Islet of Langerhans (tissue), 1 donor: Measurements from ENCODE around the gene CD82.

Experiments
- FAIRE-seq: peaks from one replicate; lab custom pipeline; 2011; peaks lifted over from hg19 to GRCh38; lab: Jason Lieb, UNC

CD82 gene, protein sequence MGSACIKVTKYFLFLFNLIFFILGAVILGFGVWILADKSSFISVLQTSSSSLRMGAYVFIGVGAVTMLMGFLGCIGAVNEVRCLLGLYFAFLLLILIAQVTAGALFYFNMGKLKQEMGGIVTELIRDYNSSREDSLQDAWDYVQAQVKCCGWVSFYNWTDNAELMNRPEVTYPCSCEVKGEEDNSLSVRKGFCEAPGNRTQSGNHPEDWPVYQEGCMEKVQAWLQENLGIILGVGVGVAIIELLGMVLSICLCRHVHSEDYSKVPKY

DNA sequence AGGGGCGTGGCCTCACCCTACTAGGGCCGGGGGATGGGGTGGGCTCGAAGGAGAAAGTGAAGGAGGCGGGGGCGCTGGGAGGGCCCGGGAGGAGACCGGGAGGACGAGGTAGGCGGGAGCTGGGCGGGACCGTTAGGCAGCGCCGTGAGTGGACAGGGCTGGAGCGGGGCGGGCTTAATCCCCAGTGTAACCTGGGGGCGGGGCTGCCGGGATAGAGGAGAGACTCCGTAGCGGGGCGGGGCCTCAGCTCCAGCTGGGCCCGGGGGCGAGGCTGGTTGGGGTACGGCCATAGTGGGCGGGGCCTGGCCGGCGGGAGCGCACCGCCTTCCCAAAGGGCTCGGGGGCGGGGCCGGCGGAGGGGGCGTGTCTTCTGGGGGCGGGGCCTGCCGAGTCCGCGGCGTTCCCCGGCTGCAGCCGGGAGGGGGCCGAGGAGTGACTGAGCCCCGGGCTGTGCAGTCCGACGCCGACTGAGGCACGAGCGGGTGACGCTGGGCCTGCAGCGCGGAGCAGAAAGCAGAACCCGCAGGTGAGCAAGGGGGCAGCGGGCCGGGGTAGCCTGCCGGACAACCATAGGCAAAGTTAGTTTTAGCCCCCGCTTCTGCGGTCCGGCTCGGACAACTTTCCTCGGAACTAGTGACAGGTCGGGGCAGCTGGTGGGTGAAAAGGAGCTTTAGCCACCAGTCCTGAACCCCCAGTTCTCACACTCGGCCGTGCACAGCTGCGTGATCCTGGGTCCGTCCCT is at the start of gene CD82:
TSS of gene CD82 (plus strand) at position 453 of the 742 bp plus-strand sequence. CDS start 29,000 bp downstream, outside the sequence.
- no peak for FAIRE-seq

DNA sequence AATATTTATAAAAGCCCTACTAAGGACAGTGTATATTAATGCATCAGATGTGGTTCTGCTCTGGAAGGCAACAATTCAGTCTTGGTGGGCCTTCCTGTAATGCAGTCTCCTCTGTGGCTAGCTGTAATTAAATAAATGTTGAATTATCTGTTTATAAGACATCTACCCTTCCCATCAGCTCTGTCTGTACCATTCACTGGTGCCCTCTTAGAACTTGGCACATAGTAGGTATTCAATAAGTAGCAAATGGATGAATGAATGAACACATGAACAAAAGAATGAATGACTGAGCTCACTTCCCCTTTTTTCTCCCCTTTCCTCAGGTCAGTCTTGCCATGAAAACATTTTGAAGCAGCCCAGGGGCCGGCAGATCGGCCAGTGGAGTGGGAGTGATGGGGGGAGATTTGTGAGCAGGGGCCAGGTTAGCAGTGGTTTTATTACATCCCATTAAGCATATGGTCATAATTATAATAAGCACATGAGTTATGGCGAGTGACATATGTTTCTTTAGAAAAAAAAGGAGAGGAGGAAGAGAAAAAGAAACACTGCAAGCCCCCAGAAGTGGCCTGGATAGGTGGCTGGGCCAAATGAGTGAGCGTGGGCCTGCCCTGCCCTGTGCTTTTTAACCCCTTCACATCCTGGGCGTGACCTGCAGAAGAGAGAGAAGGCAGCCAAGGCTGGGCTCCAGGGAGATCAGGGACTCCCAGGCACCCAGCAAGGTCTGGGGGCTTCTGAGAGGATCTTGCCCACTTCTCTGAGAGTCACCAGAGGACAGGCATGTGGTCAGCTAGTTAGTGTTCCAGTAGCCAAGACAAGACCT is 48.6 kb upstream of the CD82 start:
- no peak for FAIRE-seq

DNA sequence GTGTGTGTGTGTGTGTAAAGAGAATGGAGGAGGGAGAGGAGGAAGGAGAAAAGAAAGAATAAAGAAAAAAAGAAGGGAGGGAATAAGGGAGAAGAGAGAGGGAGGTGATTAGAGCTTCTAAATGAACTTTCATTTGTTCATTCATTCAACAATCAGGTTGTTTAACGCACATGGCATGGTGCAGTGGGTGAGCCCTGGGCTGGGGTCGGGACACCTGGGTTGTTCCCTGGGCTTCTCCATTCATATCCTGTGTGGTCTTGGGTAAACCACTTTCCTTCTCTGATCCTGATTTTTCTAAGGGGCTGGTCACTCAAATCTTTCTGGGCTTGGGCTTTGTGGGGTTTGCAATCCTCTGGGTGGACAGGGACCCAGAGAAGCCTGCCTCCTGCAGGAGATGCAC is 47.9 kb upstream of the CD82 start:
- no peak for FAIRE-seq

DNA sequence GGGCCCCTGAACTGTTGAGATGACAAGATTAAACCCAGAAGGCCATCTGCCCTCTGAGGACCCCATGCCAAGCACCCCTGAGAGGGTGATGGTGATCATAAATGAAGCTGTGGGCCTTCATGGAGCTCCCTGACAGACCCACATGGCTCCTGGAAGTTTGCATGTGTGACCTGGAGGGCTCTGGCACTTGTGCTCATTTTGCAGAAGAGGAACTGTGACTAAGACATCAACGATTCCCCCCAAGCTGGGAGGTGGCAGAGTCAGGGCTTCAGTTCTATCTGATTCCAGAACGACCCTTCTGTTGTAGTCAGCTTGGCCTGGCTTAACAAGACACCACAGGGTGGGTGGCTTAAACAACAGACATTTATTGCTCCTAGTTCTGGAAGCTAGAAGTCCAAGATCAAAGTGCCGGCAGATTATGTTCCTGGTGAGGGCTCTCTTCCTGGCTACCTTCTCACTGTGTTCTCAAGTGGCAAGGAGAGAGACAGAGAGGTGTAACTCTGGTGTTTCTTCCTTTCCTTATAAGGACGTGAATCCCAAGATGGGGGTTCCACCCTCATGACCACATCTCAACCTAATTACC is 46.4 kb upstream of the CD82 start:
- no peak for FAIRE-seq

DNA sequence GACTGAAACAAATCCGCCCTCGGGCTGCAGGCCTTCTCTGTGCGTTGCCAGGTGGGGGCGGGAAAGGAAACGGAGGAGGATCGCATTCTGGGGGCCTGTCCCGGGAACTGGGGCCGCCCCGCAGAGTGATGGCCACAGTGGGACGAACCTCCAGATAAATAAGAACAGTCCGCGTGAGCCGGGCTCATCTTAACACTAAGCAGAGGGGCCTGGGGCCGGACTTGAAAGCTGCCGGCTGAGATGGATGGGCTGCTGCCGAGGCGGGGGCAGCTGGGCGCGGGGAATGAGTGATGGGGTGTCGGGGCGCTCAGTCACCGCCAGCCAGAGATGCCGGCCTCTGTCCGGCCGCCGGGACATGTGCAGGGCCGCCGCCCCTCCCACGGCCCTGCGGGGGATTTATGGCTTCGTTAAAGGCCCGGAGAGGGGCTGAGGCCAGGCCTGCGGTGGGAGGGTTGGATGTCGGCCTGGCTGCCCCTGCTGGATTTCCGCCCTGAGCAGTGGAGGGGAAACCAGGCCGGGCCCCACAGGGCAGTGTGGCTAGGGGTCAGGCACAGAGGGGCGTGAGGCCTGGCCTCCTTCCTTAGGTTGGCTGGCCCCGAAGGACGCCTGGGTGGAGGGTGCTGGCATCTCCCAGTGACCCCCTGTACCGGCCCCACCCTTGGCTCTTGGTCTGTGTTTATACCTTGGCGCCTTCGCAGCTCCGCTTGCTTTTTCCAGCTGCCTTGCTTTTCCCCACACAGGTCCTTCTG is 45.3 kb upstream of the CD82 start:
- no peak for FAIRE-seq

DNA sequence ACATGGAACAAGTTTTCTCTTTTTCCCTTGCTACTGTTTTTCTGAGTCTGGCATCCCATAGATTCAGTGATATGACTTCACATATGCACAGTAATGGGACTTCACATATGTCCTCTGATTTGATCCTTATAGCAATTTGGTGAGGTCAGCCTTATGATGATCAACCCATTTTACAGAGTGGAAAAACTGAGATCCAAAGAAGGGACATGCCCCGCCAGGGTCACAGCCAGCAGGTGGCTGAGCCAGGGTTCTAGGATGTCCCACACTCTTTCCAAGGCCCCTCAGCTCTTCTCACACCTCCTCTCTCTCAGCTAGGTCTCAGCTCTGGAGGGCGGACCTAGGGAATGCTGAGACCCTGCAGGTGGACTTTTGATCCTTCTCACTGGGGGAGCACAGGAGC is 44.3 kb upstream of the CD82 start:
- no peak for FAIRE-seq

DNA sequence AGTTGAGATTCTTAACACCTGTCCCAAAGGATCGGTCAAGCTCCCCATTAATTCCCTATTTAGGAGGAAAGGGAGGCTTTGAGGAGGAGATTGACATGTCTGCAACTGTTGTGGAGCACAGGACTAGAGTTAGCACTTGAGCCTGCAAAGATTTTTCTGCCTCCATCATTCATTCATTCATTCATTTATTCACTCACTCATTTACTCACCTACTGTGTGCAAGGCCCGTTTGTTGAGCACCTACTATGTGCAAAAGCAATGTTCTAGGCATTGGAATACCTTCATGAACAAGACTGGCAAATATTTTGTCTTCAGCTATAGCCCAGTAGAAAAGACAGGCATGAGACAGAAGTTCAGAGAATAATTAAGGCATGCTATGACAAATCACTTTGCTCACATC is 43.2 kb upstream of the CD82 start:
- FAIRE-seq: no peak

DNA sequence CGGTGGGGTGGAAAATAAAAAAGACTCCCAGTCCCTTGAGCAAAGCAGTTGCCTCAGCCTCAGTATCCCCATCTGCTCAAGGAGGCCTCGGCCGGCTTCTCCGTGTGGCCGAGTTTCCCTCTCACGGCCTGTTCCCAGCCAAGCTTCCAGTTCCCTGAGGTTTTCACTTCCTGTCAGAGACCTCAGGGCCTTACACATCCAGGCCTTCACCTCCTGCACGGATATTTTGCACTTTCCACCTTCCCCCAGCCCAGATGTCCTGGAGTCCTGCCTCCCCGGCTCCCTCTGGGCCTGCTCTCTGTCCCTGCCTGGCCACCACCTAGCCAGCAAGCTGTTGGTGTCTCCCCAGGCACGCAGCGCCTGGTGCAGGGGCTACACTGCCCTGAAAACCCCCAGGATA is 41.1 kb upstream of the CD82 start:
- FAIRE-seq: no peak

DNA sequence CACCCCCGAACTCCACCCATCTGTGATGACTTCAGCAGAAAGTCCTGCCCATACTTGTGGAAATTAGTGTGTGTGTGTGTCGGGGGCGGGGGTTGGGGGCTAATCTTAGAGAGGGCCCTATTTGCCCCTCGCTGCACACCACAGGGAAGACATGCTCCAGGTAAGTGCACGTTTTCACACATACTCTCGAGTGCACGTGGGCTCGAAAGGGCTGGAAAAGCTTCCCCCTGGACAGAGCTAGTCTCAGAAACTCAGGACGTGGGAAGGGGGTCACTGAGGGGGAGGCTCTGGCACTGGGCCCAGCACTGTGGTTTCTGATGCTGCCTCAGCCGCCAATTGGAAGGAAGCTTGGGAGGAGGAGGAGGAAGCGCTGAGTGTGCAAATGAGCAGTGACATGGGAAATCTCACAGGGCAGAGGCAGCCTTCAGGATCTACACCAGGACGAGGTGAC is 40.7 kb upstream of the CD82 start:
- no peak for FAIRE-seq

DNA sequence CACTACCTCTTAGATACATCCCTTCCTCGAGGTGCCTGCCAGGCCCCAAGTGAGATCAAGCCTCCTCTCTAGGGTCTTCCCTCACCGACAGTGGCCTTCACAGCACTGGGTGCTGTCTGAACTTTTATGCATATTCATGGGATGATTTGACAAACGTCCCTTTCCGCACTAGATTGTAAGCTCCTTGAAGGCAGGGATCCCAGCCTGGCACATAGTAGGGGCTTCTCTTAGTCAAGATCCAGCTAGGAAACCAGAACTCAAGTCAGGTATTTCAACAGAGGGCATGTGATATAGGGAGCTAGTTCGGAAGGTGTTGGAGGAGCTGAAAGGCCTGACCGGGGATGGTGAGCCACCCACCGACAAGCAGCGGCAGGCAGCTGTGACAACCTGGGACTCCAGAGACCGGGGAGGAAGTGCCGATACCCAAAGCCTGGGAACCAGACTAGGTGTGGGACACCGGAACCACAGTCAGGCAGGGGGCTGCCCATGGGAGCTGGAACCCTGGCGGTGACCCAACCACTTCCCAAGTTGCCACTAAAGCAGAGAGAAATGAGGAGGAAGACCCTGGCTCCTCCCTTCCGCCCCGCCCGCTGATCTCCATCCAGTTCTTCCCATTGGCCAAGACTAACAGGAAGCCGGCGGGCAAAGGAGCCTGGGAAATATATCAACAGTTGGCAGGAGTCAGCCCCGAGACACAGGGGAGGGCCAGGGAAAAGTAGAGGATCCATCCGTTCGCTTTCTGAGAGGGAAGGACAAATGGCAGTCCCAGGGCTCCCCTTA is 39.8 kb upstream of the CD82 start:
- no peak for FAIRE-seq

DNA sequence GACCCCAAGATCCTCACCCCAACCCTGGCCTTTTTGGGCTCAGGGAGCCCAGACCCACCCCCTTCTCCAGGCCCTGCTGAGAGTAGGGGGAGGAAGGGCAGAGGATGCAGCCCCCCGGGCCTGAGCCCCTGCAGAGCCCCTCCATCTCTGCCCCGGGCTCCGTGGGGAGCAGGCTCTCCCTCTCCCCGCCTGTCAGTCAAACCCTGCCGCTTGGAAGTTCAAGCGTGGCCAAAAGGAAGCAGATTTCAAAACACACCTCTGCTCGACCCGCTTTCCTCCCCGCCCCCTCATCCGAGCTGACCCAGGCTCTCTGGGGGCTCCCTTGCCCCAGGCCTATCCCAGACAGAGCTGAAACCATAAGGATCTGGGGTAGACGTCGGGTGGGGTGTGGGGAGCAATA is 39.0 kb upstream of the CD82 start:
- no peak for FAIRE-seq

DNA sequence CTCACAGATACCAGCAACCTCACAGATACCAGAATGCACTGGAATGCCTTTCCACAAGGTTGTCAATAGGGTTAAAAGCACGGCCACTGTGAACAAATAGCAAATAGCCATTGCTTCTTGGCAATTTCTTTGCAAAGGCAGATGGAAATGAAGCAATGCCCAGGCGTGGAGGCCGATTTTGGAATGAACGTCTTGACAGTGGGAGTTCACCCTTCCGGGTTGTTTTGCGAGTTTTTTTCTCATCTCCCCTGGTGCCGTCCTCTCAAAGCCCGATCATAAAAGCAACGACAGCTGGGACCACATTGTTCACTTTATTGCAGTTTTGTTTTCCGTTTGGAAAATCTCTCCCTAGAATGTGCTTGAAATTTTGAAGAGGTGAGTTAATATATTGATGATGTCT is 38.0 kb upstream of the CD82 start:
- FAIRE-seq: no peak

DNA sequence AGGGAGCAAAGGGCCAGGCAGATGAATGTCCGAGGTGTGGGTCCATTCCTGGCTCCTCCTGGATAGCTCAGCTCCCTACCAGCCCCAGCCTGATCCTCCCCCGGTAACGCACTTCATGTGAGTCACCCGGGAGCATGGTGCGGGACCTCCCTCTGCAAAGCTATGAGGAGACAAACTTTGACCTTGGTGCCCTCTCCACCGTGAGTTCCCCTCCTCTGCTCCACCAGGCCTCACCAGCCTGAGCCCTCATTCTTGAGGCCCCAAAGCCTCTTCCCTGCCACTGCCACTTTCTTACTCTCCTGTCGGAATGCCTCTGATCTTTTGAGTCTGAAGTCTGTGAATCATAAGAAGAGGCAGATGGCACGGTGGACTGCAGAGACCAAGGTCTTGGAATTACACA is 37.4 kb upstream of the CD82 start:
- FAIRE-seq: no peak

DNA sequence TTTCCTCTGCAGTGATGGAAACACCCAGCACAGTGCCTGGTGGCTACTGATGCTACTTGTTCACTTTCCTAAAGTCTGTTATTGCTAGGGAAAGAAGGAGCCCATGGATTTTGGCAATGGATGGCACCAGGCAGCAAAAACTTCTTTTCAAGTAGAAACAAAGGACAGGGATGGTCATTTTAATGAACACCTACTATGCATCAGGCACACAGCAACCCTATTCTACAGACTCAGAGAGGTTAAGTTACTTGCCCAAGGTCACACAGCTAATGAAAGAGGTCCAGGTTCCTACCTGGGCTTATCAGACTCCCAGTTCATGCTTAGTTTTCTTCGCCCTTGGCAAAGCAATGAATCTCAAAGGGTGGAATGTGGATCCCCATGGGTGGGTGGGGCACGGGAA is 36.9 kb upstream of the CD82 start:
- FAIRE-seq: no peak

DNA sequence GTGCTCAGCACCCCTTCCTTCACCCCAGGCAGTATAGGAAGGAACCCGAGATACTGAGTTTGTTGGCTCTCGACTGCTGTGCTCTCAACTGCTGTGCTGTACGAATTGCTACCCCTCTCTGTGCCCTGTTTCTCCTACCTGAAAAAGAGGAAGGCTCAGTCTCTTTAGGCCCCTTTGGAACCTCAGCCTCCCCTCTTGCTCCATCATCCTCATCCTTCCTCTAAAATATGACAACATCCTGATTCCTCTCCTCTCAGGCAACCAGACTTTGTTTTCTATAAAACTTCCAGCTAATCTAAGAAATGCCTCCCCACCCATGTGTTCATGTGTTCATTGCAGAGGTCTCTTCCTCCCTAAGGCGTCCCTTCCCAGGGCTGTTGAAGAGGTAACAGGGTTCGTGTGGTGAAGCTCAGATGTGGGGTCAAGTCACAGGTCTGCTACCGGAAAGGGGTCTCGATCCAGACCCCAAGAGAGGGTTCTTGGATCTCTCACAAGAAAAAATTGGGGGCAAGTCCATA is 35.5 kb upstream of the CD82 start:
- FAIRE-seq: no peak

DNA sequence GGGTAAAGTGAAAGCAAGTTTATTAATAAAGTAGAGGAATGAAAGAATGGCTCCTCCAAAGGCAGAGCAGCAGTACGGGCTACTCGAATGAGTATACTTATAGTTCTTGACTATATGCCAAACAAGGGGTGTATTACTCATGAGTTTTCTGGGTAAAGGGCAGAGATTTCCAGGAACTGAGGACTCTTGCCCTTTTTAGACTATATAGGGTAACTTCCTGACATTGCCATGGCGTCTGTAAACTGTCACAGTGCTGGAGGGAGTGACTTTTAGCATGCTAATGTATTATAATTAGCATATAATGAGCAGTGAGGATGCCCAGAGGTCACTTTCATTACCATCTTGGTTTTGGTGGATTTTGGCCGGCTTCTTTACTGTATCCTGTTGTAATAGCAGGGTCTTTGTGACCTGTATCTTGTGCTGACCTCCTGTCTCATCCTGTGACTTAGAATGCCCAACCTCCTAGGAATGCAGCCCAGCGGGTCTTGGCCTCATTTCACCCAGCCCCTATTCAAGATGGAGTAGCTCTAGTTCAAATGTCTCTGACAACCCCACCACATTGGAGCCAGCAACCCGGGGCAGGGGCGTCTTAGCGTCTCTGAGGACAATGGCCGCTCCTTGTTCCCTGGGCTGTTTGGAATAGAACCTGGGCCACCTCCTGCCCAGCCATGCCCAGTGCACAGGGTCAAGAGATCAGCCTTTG is 34.9 kb upstream of the CD82 start:
- no peak for FAIRE-seq

DNA sequence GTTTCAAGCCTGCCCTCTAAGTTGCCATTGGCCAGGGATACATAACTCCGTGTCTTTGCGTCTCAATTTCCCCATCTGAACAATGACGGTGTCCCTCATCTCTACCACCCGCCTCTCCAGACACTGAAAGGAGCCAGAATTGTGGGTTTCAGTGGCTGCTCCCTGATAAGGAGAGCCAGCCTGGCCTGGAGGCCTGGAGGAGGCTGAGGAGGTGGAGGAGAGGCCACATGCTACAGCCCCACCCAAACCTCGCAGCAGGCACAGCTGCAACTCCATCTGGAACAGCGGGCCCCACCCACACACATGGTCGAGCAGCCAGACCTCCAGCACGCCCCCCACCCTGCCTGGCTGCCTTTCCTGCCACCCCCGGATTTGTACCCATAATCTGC is 34.4 kb upstream of the CD82 start:
- no peak for FAIRE-seq

DNA sequence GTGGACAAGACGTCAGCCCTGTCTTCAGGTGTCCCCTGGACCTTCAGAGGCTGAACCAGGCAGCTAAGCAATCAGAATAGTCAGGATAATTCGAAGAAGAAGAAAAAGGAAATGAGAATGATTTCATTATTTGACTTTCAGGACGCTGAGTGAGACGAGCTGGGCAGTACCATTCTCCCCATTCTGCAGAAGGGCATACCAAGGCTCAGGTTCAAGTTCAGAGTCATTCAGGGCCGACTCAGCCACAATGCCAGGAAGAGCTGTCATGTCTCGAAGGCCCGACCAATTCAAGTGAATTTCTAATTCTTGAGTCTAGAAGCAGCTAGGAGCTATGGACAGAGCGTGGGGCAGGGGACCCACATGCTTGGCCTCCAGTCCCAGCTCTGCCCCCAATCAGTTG is 33.8 kb upstream of the CD82 start:
- no peak for FAIRE-seq

DNA sequence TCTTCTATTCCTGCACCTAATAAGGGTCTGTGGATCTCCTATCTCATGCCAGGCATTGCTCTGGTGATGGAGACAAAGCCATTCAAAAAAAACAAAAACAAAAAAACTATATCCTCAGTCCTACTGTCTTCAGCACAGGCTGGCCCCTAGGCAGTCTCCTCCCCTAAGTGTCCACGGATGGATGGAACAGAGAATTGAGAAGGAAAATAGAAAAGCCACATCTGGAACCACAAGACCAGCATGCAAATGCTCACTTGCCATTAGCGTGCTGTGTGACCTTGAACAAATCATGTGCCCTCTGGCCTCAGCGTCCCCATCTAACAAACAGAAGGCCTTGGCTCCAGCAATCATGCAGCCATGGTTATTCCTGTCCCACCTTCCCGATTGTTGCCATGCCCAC is 32.7 kb upstream of the CD82 start:
- no peak for FAIRE-seq

DNA sequence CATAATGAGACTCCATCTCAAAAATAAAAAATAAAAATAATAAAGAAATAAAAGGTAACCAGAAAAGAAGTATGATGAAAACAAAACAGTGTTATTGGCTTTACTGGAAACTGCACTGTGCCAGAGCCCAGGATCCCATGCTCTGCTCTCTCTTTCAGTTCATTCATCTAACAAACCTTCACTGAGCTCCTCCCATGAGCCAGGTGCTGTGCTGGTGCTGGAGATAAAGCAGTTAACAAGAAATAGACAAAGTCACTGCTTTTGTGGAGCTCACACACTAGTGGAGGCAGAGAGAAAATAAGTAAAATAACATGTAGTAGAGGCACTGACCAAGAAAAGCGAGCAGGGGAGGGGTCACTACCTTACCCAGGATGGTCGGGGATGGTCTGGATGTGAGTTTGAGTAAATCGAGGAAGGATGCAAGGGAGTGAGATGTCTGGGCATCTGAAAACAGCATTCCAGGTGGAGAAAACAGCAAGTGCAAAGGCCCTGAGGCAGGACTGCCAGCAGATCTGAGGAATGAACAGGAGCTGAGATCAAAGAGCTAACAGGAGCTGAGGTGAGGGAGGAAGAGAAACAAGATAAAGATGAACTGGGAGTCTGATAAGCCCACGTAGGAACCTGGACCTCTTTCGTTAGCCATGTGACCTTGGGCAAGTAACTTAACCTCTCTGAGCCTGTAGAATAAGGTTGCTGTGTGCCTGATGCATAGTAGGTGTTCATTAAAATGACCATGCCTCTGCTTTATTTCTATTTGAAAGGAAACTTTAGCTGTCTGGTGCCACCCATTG is 31.3 kb upstream of the CD82 start:
- FAIRE-seq: no peak
